Measurements from ENCODE around the gene PRXL2C.
"Not testable (repeated sequence)": the region's sequence is repeated elsewhere in the genome, so short reads cannot be mapped to it uniquely, and the experiment has no call there.

Gene PRXL2C

GRCh38 chr9:96655198-96655851 lies at the start of gene PRXL2C:
Gene PRXL2C, minus strand, starts transcription at chr9:96655317. Its CDS starts 36 bp downstream, at chr9:96655281.
- no peak for DNase-seq (ENCODE audit: low read depth)

- DNase-seq (ENCODE audit: low read depth), result not testable (repeated sequence)
These were observed 45.7 kb upstream of the PRXL2C start for GRCh38 chr9:96700721-96701375.

GRCh38 chr9:96691326-96691725 lies 36.2 kb upstream of the PRXL2C start:
- no peak for DNase-seq (ENCODE audit: low read depth)

- no peak for DNase-seq (ENCODE audit: low read depth)
These were observed 33.8 kb upstream of the PRXL2C start for GRCh38 chr9:96688745-96689464.

- DNase-seq (ENCODE audit: low read depth), result no peak
These were observed 33.1 kb upstream of the PRXL2C start for GRCh38 chr9:96688187-96688586.

- DNase-seq (ENCODE audit: low read depth), result peak; percentile 11
These were observed 31.7 kb upstream of the PRXL2C start for GRCh38 chr9:96686638-96687335.

- DNase-seq (ENCODE audit: low read depth), result no peak
These were observed 25.8 kb upstream of the PRXL2C start for GRCh38 chr9:96680812-96681499.

- DNase-seq (ENCODE audit: low read depth), result no peak
These were observed 19.9 kb upstream of the PRXL2C start for GRCh38 chr9:96674906-96675538.

- not testable (repeated sequence) for DNase-seq (ENCODE audit: low read depth)
These were observed 18.7 kb upstream of the PRXL2C start for GRCh38 chr9:96673786-96674185.

GRCh38 chr9:96668868-96669534 lies 13.9 kb upstream of the PRXL2C start:
- DNase-seq (ENCODE audit: low read depth), result no peak

- no peak for DNase-seq (ENCODE audit: low read depth)
These were observed 12.2 kb upstream of the PRXL2C start for GRCh38 chr9:96667363-96667728.

GRCh38 chr9:96666653-96667362 lies 11.7 kb upstream of the PRXL2C start:
- not testable (repeated sequence) for DNase-seq (ENCODE audit: low read depth)

- no peak for DNase-seq (ENCODE audit: low read depth)
These were observed 10.7 kb upstream of the PRXL2C start for GRCh38 chr9:96665789-96666188.

GRCh38 chr9:96663506-96664120 lies 8.5 kb upstream of the PRXL2C start:
- no peak for DNase-seq (ENCODE audit: low read depth)

GRCh38 chr9:96661711-96662110 lies 6.6 kb upstream of the PRXL2C start:
- no peak for DNase-seq (ENCODE audit: low read depth)

- no peak for DNase-seq (ENCODE audit: low read depth)
These were observed 5.7 kb upstream of the PRXL2C start for GRCh38 chr9:96660692-96661248.

- DNase-seq (ENCODE audit: low read depth), result peak; percentile 73
These were observed 493 bp downstream of the PRXL2C start for GRCh38 chr9:96654450-96655197.

GRCh38 chr9:96651626-96652025 lies 3.5 kb downstream of the PRXL2C start:
- DNase-seq (ENCODE audit: low read depth), result no peak

All from GM04503 (cell line).